Measurements from ENCODE around the gene VSTM5.

Gene VSTM5

DNA sequence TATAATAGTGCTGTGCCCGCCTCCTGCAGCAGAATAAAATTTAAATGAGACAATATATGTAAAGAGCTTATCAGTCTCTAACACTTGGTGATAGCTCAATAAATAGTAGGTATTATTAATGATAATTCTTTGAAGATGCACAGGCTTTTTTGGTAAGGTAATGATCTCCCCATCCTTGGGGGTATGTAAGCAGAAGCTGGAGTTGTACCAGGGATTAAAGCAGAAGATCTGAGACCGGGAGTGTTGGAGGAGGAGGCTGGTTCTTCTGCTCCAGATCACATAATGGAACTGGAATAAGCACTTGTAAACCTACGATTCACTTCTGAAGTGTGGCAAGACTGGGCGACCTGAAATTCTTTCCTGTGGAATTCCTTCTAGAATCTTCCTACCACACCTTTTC, 8.4 kb downstream of the VSTM5 start:
- FAIRE-seq: no peak

DNA sequence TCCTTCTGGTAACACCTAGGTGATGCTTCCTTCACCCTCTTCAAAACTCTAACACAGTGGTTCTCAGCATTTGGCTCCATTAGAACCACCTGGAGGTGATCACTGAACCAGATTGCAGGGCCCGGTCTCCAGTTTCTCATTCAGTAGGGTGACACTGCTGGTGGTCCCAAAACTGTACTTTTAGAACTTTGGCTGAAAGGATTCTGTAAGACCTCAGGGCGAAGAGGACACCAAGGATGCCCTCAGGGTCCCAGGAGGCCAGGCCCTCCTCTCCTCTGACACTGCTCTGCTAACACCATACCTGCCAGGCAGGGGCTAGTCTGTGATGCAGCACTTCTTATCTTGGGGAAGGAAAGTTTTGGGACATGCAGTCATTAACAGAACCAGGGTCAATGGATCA, 9.0 kb downstream of the VSTM5 start:
- FAIRE-seq: no peak

DNA sequence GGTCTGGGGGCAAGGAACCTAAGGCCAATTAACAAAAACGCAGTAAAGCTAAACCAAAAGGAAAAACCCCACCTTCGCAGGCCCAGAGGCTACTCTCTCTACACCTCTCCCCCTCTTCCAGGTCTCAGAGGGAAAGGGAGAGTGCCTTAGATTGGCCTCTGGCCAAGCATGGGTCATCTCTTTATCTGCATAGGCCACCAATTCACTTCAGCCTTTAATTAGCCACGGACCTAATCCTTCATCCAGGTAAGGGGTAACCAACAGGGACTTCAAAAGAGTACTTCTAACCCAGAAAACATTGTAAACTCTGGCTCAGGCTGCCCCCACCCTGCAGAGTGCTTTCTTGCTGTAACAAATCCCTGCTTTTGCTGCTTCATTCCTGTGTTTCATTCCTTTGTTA, 9.4 kb downstream of the VSTM5 start:
- no peak for FAIRE-seq

DNA sequence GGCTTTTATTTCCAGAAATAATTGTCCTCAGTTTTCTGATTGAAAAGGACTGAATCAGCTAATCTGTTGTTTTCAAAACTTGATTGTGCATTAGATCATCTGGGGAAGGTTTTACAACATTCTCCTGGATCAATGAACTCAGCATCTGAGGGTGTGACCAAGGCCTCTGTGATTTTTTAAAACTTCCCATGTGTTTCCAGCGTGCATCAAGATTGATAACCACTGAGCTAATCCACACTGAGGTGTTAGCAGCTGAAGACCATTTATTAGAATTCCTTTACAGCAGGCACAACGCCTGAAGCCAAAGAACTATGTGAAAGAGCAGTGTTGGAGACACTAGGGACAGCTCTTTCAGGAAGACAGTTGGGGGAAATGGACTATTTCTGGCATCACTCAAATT, 10.2 kb downstream of the VSTM5 start:
- no peak for FAIRE-seq

DNA sequence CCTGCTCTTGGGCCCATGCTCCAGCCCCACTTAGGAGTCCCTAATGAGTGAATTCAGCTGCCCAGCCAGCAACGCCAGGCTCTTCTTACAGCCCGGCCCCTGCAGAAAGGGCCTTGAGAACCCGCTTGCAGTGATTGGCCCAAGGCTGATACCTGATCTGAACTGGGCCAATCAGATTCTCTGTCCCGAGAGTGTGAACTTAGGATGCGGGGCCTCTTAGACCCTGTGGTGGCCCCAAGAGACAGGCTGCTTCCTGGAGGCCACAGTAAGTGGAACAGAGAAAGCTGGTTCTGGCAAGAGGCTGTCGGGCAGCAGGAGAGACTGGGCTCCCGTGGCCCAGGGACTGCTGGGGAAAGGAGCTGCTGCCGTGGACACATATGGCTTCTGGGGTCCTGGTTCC, 11.5 kb downstream of the VSTM5 start:
- no peak for FAIRE-seq

DNA sequence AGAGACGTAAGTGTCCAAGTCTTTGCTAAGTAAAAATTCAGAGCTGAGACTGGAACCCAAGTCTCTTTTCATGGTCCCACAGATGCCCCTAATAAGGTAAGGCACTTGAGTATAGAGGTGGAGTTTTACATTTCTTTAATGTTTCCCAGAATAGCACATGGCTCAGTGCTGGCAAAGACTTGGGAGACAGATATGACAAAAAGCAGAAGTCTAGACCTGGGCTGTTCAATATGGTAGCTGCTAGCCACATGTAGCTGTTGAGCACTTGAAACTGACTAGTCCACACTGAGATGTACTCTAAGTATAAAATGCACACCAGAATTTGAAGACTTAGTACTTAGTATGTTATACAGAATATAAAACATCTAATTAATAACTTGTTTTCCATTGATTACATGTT, 17.6 kb downstream of the VSTM5 start:
- FAIRE-seq: no peak

DNA sequence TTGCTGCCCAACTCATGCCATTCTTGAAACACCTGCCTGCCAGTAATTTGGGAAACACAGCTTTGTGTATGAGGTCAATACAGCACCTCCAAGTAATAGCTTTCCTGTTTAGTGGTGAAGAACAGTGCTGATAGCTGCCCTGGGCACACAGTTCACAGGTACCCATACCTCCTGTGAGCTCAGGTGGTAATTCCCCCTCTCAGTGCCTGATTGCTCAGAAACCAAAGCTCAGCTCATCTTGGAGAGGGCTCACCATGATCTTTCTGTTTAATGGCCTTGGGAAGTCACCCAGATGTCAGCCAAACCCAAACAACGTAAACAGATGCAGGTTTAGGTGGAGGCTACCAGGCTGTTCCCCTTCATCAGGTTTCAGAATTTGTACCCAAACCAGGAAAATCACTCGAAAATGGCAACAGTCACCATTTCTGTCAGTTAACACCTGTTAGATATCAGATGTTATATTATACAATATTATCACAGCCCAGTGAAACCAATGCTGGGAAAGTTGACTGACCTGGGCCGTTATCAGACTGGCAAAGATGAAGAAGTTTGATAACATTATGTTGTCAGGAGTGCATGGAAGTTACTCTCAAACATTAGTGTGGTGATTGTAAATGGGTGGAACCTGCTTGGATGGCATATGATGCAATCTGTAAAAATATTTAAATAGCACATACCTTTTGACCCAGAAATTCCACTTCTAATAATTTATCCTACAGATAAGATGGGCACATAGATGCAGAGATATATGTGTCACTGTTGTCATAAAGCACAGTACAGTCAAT, 18.9 kb downstream of the VSTM5 start:
- no peak for FAIRE-seq

DNA sequence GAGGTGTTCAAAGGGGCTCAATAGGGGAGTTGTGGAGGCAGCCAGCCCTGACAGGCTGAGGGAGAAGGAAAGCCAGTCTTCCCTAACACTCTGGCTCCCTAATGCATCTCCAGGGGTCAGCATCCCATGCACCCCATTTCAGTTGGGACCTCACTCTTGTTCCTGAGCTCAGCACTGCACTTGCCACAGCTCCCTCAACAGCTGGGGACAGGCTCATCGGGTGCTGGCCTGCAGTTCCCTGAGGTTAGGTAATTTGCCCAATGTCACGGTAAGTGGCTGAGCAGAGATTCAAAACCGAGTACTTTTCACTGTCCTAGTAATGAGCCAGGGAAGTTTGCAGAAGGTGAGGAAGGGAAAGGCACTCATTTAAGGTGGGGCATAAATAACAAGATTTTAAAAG, 20.8 kb downstream of the VSTM5 start:
- FAIRE-seq: no peak

DNA sequence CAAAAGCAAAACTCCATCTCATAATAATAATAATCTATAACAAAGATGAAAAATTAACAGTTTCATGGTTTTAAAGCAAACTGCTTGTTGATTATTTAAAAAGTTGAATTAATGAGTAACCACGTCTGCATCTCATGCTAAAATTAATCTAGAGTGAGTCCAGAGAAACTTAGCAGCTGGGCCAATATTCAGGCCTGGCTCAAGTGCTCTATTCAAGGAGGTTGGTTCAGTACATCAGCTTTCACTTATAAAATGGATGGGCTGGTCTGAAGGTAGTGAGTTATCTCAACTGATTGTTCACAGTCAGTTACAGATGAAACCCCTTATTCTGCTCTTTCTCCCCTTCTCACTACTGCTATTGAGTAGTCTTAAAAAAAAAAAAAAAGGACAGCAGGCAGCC, 23.1 kb downstream of the VSTM5 start:
- FAIRE-seq: no peak

DNA sequence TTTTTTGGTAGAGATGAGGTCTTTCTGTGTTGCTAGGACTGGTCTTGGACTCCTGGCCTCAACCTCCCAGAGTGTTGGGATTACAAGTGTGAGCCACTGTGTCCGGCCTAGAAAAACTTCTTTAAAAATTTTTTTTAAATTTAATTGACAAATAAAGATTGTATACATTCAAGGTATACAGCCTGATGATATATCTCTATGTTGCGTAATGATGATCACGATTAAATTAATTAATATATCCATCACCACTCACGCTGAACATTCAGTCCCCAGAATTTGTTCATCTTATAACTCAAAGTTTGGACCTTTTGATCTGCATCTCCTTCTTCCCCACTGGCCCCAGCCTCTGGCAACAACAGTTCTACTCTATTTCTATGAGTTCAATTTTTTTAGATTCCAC, 27.2 kb downstream of the VSTM5 start:
- no peak for FAIRE-seq

DNA sequence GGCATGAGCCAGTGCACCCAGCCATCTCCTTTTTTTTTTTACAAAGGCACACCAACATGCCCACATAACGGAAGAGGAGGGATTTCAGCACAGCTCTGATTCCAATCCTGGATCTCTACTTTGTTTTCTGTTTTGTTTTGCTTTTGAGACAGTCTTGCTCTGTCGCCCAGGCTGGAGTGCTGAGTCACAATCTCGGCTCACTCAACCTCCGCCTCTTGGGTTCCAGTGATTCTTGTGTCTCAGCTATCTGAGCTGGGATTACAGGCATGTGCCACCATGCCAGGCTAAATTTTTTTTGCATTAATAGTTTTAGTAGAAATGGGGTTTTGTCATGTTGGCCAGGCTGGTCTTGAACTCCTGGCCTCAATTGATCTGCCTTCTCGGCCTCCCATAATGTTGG, 28.1 kb downstream of the VSTM5 start:
- FAIRE-seq: no peak

DNA sequence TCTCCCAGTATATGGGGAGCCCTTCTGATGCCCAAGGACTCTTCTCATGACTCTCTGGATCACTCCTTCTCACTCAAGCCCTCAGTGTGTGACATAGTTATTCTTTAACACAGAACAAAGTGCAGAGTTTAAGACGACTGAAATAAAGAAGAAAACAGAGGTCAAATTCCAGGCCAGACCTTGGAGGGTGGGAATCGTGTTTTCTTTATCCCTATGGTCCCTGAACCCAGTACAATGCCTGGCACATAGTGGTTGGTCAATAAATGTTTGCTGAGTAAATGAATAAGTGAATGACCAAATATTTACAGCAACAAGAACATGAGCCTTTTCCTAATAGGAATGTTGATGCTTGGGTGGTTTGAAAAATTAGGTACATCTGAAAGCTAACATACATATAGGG, 28.8 kb downstream of the VSTM5 start:
- no peak for FAIRE-seq

DNA sequence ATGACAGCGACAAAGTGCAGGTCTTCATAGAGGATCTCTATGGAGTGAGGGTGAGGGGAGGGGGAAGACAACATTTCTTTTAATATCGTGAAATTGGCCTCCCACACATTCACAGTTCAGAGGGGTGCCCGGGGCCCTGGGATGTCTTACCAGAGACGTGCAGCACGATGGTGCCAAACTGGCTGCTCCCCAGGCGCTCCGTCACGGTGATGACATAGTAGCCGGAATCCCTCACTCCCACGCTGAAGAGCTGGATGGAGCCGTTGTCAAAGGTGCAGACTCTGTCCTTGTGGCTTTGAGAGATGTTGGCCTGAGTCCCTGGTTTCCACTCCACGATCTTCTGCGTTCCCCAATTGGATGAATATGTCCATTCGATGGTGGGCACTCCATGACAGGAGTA, 29.6 kb downstream of the VSTM5 start:
- no peak for FAIRE-seq

DNA sequence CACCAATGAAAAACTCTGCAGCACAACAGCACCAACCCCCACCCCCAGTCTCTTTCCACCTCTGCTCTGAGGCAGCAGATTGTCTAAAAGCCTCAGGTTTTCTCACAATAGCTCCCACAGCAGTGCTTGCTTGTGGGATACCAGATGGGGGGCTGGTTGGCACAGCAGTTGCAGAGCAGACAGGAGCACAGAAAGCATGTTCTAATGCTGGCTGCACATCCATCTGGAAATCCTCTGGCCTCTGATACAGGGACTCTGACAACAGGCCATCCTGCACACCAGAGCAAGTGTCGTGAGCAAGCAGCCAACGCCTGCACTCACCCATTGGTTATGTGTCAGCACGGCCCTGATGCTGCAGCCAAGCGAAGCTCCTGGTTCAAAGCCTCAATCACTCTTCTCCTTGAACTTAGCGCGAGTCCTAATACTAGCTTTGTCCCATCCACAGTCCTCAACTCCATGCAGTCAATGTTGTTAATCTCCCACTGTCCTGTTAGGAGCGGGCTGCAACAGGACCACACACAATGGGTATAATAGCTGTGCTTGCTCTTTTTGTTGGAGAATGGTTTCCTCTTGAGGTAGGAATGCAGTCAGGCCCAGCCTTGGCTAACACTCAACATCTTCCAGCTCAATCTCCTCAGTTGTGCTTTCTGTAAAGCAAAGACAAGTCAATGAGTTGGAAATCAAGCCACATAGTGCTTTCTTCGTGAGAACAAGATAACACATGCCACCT, 30.3 kb downstream of the VSTM5 start:
- FAIRE-seq: no peak

DNA sequence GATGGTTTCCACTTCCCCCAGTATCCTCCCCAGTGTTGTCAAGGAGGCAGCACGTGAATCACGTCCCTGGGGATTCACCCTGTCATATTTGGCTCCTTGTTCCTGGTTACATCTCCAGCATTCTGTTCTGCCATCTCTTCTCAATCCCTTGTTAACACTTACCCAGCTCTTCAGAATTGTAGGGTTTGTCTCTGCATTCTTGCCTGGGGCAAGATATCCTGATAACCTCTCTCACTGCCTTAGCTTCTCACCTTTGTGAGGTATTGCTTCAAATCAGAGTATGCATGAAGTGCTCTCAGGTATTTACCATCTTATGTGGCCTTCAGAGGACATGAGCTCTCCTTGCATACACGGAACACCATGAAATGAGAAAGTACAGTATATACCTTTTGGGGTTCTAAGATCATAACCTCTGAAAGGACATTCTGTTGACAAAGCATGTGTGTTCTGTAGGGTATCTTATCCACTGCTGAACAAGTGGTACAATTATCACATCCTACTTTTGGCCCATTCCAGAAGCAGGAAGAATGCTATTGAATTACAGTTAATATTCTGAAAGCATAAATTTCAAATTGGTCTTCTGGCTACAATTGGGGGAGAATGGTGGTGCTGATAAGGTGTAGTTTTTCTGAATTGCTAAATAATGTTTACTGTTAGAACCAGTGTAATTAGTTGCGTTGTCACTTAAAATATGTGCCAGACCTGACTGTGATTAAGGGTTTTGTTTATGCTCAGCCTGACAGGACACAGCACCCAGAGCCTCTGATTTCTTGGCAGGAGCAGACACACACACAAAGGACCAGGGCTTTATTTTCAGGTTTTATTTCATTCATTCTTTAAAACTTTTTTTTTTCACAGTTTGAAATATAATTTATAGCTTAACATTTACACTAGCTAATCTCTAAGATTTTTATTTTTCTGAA, 32.7 kb downstream of the VSTM5 start:
- FAIRE-seq: no peak

DNA sequence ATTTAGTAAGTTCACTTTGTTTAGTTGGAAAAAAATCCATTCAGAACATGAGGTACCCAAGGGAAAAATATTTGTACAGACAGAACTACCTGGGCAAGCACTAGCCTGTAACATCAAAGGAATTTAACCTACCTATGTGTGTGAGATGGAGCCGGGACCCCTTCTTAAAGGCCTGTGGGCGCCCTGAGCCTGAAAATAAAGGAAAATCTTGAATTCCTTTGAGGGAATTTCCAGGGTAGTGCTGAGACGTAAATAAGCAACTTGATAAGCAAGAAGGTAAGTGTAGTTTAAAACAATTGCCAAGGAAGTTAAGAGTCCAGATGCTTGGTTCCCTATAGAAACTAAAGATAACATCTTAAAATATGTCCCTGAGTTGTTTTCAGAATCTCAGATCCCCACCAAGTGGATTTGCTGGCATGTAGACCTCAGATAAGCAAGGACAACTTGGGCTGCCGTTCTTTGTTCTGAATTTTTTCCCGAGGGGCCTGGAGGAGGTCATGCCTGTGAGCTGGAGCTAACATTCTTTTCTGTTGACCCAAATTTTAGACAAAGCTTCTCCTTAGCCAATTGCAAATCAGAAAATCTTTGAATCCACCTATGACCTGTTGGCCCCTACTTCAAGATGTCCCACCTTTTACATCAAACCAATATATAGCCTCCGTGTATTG, 35.3 kb downstream of the VSTM5 start:
- FAIRE-seq: no peak

DNA sequence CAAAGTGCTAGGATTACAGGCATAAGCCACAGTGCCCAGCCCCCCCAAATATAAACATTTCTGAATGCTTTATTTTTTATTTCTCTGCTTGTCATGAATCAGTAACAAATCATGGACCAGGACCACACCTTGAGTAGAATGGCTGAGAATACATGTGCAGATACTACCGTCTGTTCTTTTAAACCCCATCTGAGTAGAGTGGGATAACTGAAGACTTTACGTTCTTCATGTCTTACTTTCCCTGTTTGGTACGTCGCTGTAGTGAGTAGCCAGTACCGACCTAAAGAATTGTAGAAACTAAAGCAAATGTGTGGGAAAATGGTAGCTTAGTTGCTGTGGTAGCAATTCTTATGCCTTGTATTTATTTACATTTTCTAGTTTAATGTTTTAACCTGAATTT, 36.4 kb downstream of the VSTM5 start:
- FAIRE-seq: no peak

DNA sequence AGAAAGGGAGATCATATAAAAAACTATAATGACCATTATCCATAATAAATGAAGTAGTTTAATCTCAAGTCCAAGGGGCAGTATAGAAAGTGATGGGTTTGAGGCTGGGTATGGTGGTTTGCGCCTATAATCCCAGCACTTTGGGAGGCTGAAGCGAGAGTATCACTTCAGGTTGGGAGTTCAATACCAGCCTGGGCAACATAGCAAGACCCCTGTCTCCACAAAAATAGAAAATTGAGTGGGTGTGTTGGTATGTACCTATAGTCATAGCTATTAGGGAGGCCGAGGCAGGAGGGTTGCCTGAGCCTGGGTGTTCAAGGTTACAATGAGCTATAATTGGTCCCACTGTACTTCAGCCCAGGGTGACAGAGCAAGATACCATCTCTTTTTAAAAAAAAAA, 42.4 kb downstream of the VSTM5 start:
- no peak for FAIRE-seq

DNA sequence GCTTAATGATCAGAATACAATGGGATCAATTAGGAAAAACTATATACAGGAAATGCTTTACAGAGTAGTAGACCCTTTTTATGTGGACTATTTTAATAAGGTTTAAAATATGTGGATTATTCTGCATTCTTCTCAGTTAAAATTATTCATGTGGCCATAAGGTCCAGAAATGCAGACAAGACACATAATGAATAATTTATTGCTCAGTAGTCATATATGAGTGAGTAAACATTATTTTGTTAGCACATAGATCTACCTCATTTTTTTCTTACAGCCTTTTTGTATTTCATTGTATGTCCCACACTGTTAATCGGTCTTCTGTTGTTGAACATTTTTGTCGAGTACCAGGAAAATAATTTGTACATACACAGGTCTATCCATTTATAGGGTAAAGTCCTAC, 45.5 kb downstream of the VSTM5 start:
- FAIRE-seq: no peak

DNA sequence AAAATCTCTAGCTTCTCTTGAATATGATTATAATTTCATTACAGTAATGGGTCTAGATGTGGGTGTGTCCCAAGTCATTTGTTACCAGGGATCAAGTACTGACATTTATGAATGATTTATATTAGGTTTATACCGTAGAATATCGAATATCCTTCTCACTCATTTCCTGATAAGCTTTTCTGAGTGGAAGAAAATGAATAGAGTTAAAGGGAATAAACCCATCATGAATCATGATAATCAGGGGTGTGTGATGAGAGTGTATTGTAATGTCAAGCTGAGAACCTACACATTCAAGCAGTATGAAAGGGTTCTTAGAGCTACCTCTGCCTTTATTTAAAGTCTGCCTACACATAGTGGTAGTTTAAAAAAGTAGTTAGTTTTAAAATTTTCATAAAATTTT, 49.1 kb downstream of the VSTM5 start:
- no peak for FAIRE-seq

DNA sequence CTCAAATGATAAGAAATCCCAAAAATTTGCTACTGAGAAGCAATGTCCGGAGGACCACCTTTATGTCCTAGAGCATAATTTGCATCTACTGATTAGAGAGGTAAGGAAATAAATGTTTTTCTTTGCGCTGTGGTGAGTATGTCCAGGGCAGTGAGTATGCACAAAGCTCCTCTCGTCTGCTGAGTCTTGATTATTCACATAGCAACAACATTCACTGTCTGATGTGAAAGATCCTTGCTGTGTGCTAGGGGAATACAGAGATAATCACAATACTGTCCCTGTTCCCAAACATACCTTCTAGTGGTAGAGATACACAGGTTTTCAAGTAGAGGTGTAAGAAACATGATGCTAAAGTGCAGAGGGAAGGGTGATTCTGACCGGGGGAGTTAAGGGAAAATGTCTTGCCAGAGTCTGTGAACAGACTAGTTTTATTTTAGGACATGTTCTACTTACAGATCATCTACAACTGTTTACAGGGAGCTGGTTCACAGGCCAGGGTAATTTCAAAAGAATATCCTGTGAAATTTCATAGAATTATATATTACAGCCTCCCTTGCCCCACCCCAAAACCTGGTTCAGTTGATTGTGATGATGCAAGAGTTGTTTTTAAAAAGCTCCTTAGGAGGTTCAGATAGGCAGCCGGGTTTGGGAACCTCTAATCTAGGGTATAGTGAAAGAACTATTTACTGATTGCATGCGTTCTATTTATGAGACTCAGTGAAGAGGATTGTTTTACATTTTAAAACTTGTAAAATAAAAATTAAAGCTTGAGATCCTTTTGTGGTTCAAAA, 53.8 kb downstream of the VSTM5 start:
- no peak for FAIRE-seq

DNA sequence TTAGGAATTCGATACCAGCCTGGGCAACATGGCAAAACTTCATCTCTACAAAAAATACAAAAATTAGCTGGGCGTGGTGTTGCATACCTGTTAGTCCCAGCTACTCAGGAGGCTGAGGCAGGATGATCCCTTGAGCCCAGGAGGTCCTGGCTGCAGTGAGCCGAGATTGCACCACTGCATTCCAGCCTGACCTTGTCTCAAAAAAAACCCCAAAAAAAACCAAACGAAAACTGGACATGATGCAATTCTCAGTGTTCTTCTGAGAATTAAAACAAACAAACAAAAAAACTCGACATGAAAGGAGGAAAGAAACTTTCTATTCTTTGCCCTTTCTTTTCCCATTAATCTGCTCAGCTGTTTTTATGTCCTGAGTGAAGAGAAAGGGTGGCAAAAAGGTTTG, 58.9 kb downstream of the VSTM5 start:
- no peak for FAIRE-seq

Measured in A204.1 (cell line).